NOMO-1 (cell line): ENCODE data around the gene PHLPP2.

ENCODE experiments used
- DNase-seq, 2 experiments: peaks; one replicate each; lab custom pipeline; 2025; ENCODE audit not compliant: unreplicated experiment in 2 of 2; lab: John Stamatoyannopoulos, UW

PHLPP2 gene, protein sequence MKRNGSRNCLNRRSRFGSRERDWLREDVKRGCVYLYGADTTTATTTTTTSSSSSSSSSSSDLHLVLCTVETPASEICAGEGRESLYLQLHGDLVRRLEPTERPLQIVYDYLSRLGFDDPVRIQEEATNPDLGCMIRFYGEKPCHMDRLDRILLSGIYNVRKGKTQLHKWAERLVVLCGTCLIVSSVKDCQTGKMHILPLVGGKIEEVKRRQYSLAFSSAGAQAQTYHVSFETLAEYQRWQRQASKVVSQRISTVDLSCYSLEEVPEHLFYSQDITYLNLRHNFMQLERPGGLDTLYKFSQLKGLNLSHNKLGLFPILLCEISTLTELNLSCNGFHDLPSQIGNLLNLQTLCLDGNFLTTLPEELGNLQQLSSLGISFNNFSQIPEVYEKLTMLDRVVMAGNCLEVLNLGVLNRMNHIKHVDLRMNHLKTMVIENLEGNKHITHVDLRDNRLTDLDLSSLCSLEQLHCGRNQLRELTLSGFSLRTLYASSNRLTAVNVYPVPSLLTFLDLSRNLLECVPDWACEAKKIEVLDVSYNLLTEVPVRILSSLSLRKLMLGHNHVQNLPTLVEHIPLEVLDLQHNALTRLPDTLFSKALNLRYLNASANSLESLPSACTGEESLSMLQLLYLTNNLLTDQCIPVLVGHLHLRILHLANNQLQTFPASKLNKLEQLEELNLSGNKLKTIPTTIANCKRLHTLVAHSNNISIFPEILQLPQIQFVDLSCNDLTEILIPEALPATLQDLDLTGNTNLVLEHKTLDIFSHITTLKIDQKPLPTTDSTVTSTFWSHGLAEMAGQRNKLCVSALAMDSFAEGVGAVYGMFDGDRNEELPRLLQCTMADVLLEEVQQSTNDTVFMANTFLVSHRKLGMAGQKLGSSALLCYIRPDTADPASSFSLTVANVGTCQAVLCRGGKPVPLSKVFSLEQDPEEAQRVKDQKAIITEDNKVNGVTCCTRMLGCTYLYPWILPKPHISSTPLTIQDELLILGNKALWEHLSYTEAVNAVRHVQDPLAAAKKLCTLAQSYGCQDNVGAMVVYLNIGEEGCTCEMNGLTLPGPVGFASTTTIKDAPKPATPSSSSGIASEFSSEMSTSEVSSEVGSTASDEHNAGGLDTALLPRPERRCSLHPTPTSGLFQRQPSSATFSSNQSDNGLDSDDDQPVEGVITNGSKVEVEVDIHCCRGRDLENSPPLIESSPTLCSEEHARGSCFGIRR (N-terminal part only)

DNA sequence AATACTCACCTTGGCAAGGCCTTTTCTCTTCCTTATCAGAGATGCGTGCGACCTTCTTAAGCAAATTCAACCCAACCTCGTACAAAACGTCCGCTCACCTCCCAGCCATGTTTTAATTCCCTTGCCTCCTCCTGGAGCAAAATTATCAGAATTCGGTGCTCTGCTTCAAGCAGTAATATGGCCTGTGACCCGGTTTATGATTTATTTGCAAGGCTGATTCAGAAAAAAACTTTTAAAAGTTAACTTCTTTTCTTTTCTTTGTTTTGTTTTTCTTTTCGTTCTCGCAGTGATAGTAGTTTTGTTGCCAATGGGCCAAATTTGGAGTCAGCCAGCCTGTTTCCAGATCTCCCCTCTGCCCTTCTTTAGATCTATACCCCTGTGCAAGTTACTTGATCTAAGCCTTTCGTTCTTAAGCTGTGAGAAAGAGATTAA lies at the start of gene PHLPP2:
Gene PHLPP2, minus strand, starts transcription at position 382 of the 432 bp plus-strand sequence. CDS start 9,906 bp downstream, outside the sequence.
- DNase-seq, result no peak

DNA sequence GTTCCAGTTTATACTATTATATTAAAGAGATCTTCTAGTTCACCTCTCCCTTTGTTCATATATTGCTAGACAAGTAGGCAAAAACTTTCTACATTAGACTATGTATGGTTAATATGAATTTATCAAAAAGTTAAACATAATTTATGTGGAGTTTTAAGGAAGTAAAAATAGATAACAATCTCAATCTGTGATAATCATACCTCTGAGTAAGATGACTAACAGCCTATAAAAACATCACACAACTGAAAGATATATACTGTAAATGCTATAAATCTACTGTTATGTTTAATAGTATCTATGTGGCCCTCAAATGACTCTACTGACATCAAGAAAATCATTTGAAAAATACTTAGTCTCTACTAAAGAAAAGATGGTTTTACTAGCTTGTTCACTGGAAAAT lies 47.1 kb upstream of the PHLPP2 start:
- DNase-seq, result no peak

DNA sequence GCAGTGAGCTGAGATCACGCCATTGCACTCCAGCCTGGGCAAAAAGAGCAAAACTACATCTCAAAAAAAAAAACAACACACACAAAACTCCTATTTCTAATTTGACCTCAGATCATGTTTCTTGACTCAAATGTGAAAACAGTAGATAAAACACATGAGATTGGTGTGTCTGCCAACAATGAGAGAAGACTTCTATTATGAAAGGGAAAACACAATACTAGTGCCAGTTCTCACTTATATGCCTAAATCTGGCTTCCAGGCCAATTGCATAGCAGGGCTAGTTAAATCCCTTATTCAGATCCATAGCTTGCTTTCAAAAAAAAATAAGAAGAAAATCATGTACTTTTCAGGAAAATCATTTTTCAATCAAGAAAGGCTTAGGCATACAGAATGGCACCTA lies 44.7 kb upstream of the PHLPP2 start:
- no peak for DNase-seq

DNA sequence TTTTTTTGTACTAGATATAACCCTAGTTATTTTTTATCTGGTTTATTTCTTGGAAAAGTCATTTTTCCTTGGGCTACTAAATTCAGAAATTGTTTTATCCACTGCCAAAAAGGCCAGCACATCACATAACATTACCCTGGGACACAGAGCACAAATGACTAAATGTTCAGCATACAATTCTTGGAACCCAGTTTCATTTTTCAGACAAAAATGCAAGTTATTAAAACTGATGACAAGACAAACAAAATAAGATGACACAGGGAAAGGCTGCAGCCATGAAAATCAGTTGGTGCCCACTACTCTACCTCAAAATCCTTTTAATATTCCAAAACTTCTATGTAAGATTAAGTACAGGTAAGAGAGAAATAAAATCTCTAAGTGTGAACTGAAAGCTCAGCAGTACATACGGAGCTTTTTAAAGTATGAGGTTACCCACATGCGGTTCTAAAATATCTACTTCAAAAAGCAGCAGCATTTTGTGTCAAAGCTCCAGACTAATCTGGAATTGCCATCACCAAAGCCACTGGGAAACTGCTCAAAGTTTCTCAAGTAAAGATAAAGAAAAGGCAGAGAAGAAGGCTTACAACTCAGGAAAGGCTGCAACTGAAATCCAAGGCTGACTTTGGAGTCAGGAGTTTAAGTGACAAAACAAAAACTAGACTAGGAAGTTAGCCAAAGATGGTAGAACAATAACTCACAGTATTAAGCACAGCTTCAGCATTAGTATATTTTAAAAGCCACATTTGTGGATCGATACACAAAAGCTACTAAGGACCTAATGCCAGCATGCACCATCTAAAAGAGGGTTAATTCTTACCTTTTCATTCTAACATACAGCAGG lies 42.8 kb upstream of the PHLPP2 start:
- no peak for DNase-seq

DNA sequence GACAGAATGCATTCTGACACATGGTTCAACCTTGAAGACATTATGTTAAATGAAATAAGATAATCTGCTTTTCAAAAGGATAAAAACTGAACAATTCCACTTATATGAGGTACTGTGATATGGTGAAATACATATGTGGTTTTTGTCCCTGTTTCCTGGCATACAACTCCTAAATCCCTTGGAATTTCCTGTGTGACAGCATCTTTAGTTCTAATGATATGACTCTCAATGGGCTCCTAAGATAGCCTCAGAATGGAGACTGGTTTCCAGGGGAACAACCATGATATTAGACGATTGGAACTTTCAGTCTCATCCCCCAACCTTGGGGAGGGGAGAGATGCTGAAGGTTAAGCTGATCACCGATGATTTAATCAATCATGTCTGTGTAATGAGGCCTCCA lies 37.7 kb upstream of the PHLPP2 start:
- DNase-seq, result no peak

DNA sequence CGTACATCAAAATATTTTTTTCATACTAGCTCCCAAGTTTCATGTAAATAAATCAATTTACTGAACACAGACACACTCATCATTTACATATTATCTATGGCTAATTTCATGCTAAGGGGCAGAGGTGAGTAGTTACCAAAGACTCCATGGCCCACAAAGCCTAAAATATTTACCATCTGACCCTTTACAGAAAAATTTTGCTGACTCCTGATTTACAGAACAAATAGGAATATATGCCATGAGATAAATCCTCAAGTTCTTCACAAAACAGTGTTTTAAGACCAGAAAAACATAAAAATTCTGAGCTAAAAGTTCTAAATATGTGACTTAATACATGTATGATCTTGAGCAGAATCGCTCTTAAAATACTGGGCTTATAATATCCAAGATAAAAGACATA lies 36.6 kb upstream of the PHLPP2 start:
- no peak for DNase-seq

DNA sequence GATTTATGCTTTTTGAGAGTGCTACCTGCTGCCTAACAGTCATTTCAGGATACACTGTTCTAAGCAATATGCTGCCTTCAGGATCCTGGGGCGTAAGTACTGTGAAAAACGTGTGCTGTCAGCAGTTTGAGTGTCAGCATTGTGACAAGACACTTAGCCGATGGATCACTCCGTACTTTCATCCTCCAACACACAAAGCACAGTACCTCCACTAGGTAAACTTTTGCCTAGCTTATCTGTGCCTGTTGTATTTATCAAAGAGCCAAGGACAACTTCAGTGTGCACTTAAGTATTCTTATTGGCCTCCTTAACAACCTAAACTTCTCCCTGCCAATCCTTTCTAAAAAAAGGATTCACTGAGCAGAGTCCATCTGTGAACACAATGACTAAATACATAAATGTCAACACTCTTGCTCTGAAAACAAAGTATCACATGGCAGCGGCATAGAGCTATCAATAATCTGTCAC lies 33.8 kb upstream of the PHLPP2 start:
- no peak for DNase-seq

DNA sequence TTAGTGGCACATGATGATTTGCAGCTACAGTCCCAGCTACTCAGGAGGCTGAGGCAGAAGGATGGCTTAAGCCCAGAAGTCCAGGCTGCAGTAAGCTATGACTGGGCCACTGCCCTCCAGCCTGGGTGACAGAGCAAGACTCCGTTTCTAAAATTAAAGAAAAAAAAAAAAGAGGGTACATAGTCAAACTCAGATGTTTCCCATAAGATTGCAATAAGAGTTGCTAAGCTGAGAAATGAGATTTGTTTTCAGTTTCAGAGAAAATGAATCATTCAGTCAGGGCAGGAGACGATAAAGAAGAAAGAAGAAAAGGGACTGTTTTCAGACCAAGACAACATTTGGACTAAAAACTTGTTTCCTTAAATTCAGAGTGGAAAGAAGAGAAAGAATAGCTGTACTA lies 30.2 kb upstream of the PHLPP2 start:
- no peak for DNase-seq

DNA sequence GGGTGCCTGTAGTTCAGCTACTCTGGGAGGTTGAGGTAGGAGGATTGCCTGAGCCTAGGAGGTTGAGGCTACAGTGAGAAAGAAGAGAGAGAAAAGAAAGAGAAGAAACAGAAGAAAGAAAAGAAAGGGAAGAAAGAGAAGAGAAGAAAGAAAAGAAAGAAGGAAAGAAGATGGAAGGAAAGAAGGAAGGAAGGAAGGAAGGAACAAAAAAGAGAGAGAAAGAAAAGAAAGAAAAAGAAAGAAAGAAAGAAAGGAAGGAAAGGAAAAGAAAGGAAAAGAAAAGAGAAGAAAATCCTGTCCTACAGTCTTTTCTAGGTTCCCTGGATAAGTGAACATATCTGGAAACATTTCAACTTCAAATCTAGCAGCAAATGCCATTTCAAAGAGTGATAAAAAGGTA lies 29.6 kb upstream of the PHLPP2 start:
- DNase-seq, result no peak

DNA sequence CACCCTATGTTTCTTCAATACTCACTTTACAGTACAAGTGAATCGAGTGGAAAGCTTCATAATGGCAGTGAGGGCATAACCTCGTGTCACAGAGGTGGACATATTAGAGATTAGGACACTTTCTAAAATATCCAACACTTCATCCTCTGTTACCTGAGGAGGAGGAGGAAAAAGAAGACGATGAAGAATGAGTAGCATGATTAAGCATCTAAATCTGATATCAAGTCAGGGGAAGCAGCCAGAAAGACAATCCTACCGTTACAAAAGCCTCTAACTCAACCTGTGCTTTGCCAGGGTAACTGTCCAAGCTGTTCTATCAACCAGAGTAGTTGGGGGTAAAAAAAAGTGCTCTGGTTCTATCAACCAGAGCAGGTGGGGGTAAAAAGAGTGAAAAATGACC lies 23.7 kb upstream of the PHLPP2 start:
- no peak for DNase-seq

DNA sequence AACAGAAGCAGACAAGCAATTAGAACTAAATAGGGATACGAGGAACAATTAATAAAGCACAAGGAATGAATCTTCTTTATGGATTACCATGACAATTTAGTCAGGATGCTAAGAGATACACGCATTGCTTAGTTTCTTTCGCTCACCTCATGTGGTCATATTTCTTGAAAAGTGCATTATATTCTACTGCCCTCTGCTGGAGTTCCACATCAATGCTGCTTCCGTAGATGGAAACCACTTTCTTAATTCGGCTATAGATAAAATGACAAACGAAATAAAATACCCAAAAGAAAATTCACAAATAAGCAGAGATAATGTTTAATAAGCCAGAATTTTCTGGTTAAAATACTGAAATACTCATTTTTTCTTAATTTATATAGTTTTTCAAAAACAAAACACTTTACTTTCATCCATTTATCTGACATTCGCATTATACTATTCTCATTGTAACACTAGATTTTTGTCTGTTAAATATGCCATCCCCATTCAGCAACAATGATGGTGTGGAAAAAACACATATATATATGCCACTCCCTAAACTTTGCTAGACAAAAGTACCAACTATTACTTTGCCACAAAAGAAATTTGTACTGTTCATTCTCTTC lies 22.0 kb upstream of the PHLPP2 start:
- DNase-seq, result no peak

DNA sequence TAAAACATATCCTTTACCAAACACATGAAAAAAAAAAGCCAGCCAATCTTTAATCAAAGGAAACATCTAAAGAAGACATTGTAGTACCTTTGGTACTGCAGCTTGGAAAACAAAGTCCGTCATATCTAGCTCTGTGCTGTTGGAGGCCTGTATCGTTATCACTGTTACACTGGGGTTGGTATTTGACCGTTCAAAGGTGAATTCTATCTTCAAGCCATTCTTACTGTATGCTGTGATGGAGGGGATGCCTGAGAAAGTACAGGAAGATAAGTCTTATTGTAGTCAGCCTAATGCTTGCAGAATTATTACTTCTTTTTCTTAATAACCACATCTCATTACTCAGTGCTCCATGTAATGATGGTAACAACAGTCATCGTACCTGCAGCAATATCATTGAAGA lies 14.4 kb upstream of the PHLPP2 start:
- DNase-seq, result no peak

DNA sequence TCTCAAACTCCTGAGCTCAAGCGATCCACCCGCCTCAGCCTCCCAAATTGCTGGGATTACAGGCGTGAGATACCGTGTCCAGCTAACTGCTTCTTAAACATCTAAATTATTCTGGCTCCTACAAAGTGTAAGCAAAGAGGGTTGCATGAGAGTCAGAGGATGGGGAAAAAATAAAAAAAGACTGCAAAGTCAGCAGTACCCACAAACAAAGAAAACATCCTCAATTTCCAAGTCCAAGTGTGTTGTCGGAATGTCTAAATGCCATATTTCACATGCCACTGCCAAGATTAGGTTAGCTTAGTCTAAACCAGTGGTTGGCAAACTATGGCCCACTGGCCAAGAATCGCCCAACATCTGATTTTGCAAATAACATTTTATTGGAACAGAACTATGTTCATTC lies 13.0 kb upstream of the PHLPP2 start:
- no peak for DNase-seq

DNA sequence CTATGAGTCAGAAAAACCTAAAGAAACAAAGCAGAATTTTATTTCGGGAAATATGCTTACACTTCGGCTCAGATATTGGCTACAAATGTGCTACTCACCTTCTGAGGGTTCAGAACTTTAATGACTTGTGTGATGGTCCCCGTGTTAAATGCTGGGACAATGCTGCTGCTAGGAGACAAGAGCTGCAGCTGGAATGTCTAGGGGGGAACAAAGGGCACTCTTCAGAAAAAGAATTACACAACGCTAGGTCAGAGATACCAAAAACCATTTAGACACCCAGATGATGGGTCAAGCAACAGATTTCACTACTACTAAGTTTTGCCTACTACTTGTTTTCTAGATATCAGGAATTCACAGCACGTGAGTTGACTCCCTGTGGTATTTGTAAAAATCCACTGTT lies 10.0 kb upstream of the PHLPP2 start:
- DNase-seq, result no peak

DNA sequence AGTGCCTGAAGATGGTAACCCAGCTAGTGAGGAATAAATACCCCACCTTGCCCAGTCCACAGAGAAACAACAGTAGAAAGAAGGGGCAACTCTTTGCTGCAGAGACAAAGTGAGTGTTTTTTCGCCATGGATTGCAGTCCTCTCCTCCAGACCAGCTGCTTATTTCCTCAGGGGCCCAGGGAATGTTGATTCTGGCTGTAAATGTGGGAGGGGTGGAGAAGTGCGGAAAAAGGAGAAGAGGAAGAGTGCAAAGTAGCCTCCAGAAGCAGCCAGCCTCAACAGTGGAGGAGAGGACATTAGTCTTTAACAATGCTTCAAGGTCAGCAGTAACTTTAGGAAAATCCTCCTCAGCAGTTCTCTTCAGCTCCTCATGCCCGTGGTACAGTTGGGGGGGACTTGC lies 8.1 kb upstream of the PHLPP2 start:
- no peak for DNase-seq

DNA sequence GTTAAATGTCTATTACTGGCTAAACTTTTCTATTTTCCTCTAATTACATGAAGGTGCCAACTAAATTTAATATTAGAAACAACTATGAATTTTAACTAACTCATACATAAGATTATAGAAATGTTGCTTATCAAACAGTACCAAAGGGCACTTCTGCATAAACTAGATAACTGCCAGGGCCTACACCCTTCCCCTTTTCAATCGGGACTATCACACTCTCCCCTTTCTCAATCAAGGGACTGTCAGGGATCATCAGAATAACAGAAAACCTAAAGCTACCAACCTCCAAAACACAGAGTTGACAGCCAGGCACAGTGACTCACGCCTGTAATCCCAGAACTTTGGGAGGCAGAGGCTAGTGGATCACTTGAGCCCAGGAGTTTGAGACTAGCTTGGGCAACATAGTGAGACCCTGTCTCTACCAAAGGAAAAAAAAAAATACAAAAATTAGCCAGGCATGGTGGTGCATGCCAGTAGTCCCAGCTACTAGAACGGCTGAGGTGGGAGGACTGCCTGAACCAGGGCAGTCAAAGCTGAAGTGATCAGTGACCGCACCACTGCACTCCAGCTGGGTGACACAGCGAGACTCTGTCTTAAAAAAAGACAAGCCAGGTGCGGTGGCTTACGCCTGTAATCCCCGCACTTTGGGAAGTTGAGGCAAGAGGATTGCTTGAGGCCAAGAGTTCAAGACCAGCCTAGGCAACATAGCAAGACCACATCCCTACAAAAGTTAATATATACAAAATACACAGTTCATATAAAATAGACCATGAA lies 3.2 kb upstream of the PHLPP2 start:
- DNase-seq, result peak; percentile 13 to 49

DNA sequence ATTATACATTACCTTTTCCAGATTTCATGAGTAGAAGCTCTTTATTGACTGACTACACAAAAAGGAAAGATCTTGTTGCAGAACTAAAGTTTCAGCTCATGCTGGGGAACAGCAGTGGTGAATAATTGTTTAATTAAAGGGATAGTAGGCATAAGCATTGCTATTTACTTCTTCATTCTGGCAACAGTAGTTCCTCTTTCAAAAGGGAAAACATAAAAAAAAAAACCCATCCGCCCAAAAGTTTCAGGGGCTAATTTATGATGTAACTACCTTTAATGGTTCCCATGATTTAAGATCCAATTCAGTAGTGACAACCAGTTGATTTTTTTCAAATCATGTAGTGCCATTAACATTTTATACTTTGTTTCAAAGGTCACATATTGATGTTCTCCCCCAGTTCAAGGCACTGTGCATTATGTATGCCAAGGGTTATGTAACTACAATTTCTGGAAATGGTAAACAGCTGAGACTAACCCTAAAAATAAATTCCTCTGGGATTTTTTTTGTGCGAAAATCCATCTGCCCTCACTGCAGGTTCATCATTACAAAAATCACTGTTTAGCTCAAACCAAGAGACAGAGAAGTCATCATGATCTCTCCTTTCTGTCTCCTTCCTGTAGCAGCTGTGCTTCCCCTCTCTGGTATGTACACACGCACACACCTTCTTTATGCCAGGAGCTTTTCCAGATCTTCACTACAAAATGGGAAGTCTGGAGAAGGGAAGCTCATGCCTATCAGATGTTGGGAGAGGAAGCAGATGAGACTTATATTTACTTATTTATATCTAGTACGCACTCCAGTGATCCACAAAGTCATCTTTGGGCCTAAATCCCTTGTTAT lies 2.2 kb upstream of the PHLPP2 start:
- peak; percentile 49 to 88 for DNase-seq
